ENCODE data around the gene NCOA7.

Gene NCOA7

DNA sequence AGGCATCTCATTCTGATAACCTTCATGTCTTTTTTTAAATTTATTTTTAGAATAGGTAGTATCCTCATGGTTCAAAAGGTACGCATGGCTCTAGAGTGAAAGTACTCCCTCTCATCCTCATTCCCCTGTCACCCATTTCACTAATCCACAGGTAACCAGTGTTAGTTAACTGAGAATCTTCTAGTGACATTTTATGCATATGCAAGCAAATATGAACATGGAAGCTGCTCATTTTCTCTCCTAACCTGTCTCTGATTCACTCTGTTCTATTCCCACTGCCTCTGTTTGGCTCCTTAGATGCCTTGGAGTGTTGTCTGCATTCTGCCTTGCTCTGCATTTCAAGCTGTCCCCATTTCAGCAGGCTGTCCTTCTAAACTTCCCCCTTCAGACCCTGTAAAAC, 4.5 kb downstream of the NCOA7 start:
- Histone ChIP-seq H3K27me3 (ENCODE audit: insufficient read depth, poor library complexity, severe bottlenecking) (no peaks in the 10 kb centered on the region), H3K27ac (replicated peaks) (no peak overlapping the region), H3K4me3 (replicated peaks; ENCODE audit: insufficient read depth, low read length) (no peak overlapping the region)
- TF ChIP-seq REST (IDR thresholded peaks at IDR 0.05; ENCODE audit: insufficient replicate concordance, low read depth) (no peak), SPI1 (IDR thresholded peaks at IDR 0.05; ENCODE audit: borderline replicate concordance, low read depth) (no peak), POLR2AphosphoS5 (IDR thresholded peaks at IDR 0.05; ENCODE audit: low read depth) (no peak), CTCF (IDR thresholded peaks at IDR 0.05; ENCODE audit: insufficient read depth, low read length) (no peak), GABPA (IDR thresholded peaks at IDR 0.05; ENCODE audit: low read depth) (no peak)
- no peak for DNase-seq (ENCODE audit: low read depth in 1 of 2, low spot score in 1 of 2)

DNA sequence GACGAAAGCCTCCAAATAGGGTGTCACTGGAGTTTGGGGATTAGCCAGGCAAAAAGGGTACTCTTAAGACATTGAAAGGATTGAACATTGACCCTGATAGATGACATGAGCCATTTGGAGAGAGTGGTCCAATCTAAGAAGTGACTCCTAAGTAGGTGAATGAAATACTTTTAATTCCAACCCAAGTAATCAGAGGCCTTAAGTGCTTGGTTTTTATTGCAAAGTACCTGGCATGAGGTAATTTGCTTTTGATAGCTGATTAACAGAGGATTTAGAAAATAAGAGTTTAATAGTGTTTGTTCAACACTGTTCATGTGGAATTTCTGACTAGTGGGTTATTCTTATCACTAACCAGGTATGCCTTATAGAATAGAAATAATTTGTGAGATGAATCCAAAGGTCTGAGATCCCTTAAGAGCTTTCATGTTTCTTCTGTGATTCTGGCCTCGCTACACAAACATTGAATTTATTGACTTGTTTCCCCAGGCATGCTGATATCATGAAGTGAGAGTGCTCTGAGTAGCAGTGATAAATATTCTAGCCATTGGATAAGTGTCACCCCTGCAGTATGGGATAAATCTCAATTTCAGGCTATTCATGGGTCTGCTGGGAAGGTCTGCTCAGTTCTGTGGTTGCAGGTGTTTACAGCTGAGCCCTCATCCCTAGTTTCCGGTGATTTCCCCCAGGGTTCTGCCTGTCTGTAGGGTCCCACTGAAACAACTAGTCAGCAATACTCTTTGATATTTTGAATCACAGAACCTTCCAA, 6.5 kb downstream of the NCOA7 start:
- Histone ChIP-seq H3K27ac (replicated peaks) (no peak overlapping the region), H3K4me3 (replicated peaks; ENCODE audit: insufficient read depth, low read length) (no peak overlapping the region), H3K27me3 (ENCODE audit: insufficient read depth, poor library complexity, severe bottlenecking) (no peaks in the 10 kb centered on the region)
- no peak for DNase-seq (ENCODE audit: low read depth in 1 of 2, low spot score in 1 of 2)
- TF ChIP-seq REST (IDR thresholded peaks at IDR 0.05; ENCODE audit: insufficient replicate concordance, low read depth): no peak
- TF ChIP-seq CTCF (IDR thresholded peaks at IDR 0.05; ENCODE audit: insufficient read depth, low read length): no peak
- no peak for TF ChIP-seq SPI1 (IDR thresholded peaks at IDR 0.05; ENCODE audit: borderline replicate concordance, low read depth)
- no peak for TF ChIP-seq GABPA (IDR thresholded peaks at IDR 0.05; ENCODE audit: low read depth)
- TF ChIP-seq POLR2AphosphoS5 (IDR thresholded peaks at IDR 0.05; ENCODE audit: low read depth): no peak

- no peak for DNase-seq (ENCODE audit: low read depth in 1 of 2, low spot score in 1 of 2)
- no peak overlapping the region for H3K4me3 ChIP-seq (replicated peaks; ENCODE audit: insufficient read depth, low read length)
- TF ChIP-seq SPI1 (IDR thresholded peaks at IDR 0.05; ENCODE audit: borderline replicate concordance, low read depth) (no peak), GABPA (IDR thresholded peaks at IDR 0.05; ENCODE audit: low read depth) (no peak), POLR2AphosphoS5 (IDR thresholded peaks at IDR 0.05; ENCODE audit: low read depth) (no peak), REST (IDR thresholded peaks at IDR 0.05; ENCODE audit: insufficient replicate concordance, low read depth) (no peak), CTCF (IDR thresholded peaks at IDR 0.05; ENCODE audit: insufficient read depth, low read length) (no peak)
- H3K27me3 ChIP-seq (ENCODE audit: insufficient read depth, poor library complexity, severe bottlenecking): no peaks in the 10 kb centered on the region
- no peak overlapping the region for H3K27ac ChIP-seq (replicated peaks)
Measured at GRCh38 chr6:125797886-125798444, 7.2 kb downstream of the NCOA7 start.

Data from HL-60 (cell line).